ENCODE measurements around the gene OSBPL6.

OSBPL6 gene

DNA sequence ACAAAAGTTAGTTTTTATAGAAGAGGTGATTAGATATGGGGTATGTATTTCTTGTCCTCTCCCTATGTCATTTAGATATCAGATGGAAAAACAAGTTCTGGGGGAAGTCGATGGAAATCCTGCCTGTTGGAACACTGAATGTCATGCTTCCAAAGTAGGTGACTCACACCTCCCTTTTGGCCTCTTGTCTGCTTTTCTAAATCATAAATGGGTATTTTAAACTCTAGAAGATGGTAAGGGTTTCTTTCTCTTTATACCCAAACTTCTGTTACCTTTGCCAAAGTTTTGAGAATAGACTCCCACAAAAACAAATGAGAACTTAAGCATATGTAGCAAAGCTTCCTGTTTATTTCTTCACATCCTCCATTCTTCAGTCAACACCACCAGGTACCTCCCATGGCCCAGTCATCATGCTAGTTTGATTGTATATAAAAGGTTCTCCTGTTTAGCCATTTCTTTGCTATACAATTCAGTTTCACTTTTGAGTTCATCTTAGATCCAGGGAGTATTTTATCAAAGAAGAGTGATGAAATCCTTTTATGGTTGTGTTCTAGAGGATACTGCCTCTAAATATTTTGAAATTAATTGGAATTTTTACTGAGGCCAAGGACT is 192.8 kb downstream of the OSBPL6 start:
- no peak overlapping the region for H3K4me3 ChIP-seq (ENCODE audit: low read depth, low read length)
- TF ChIP-seq, protein P1, sequence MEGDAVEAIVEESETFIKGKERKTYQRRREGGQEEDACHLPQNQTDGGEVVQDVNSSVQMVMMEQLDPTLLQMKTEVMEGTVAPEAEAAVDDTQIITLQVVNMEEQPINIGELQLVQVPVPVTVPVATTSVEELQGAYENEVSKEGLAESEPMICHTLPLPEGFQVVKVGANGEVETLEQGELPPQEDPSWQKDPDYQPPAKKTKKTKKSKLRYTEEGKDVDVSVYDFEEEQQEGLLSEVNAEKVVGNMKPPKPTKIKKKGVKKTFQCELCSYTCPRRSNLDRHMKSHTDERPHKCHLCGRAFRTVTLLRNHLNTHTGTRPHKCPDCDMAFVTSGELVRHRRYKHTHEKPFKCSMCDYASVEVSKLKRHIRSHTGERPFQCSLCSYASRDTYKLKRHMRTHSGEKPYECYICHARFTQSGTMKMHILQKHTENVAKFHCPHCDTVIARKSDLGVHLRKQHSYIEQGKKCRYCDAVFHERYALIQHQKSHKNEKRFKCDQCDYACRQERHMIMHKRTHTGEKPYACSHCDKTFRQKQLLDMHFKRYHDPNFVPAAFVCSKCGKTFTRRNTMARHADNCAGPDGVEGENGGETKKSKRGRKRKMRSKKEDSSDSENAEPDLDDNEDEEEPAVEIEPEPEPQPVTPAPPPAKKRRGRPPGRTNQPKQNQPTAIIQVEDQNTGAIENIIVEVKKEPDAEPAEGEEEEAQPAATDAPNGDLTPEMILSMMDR (IDR thresholded peaks at IDR 0.05; ENCODE audit: low read depth, low read length), result no peak

DNA sequence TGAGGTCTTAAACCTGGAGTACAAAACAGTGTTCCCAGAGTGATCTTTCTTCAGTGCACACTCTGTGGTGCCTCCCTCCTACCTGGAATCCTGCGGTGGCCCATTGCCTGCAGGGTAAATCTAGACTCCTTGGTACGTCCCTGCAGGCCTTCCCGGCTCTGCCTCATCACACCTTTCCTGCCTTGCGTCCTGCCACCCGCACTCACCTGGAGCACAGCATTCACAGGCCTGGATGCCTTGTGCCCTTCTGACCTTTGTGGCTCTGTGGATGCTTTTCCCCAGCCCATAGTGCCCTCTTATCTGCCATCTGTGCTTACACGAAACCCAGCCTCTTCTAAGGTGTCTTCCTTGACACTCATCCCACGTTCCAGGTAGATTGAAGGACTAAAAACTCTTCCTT is 194.0 kb downstream of the OSBPL6 start:
- no peak overlapping the region for H3K4me3 ChIP-seq (ENCODE audit: low read depth, low read length)
- TF ChIP-seq, protein P1 (IDR thresholded peaks at IDR 0.05; ENCODE audit: low read depth, low read length), result no peak

DNA sequence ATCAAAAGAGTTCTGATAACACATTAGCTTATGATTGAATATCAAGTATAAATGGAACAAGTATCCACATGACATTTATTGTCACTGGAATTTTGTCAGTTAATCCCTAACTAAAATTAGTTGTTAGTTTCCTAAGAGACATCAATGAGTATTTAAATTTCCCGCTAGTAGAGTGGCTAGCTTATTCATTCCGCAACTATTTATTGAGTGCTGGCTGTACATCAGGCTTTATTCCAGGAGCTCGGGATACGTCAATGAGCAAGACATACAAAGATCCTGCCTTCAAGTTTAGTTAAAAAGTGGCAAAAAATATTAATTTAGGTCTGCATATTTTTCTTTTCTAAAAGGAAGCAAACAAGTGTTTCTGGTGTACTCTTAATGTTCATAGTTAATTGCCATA is 197.4 kb downstream of the OSBPL6 start:
- TF ChIP-seq, protein P1 (IDR thresholded peaks at IDR 0.05; ENCODE audit: low read depth, low read length), result no peak
- H3K4me3 ChIP-seq (ENCODE audit: low read depth, low read length), result no peak overlapping the region

DNA sequence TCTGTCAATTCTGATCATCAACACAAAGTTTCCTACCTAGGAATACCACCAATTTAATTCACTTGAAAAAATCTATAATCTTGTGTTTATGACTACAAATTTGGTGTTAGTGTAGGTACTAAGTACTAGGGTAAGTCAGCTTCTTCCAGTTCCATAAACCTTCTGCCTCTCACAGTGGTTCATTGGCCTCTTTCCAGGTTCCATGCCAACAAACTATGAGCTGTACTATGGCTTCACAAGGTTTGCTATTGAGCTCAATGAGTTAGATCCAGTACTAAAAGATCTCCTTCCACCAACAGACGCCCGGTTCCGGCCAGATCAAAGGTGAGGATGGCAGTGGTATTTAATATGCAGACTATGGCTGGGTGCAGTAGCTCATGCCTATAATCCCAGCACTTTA is 197.9 kb downstream of the OSBPL6 start:
- H3K4me3 ChIP-seq (ENCODE audit: low read depth, low read length), result no peak overlapping the region
- TF ChIP-seq, protein P1 (IDR thresholded peaks at IDR 0.05; ENCODE audit: low read depth, low read length), result no peak

DNA sequence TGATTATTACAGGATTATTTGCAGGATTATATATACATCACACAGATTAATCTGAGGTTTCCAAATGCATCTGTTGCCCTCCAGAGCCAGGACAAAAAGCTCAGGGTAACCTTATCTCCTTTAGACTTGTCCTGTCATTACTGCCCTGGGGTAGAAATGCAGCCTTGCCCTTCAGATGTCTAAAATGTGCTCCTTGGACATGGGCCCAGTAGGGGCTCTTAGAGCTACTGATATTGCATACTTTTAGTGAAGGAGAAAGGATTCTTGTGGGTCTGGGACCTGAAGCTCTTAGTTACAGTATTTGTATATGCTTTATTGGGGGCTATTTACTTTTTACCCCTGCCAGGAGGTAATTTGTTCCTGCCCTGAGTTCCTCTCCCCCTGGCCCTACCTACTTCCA is 200.5 kb downstream of the OSBPL6 start:
- TF ChIP-seq, protein P1 (IDR thresholded peaks at IDR 0.05; ENCODE audit: low read depth, low read length), result no peak
- no peak overlapping the region for H3K4me3 ChIP-seq (ENCODE audit: low read depth, low read length)

DNA sequence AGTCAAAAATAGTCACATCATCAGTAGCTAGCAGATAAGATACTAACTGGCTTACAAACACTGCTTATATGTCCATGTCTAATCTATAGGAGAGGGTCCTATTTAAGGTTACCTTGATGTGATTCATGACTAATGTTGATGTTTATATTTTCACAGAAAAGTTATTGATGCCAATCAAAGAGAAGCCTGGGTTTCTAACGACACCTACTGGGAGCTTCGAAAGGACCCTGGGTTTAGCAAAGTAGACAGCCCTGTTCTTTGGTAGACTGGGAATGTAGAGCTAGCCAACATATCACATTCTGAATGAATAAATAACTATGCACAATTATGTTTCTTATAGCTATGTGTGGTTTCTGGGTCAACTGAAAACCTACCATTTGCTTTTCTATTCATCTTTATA is 201.0 kb downstream of the OSBPL6 start:
- TF ChIP-seq, protein P1 (IDR thresholded peaks at IDR 0.05; ENCODE audit: low read depth, low read length), result no peak

DNA sequence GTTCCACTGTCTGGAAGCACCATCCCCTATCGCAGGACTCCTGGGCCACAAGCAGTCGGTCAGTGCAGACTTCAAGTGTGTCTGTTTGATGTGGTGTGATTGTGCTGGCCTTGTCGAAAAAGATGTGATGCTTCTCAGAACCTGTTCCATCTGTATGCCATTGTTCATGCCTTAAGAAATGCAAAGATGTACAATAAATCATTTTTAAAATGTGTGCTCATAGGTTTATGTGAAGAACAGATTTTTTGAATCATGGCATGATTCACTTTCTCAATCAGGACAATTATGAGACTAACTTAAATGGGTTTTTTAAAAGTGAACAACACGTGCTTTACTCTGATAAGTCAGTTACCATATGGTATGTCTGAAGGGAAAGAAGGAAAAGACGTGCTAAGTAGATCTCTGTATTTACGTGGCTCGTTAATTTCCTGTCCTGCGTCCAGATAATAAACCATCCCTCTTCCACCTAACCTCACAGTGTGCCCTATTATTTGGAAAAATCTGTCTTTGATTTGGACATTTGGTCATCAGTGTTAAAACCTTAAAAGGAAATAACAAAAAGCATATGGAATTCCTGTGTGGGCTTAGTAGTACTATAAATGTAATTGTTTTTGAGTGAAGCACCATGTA is 201.7 kb downstream of the OSBPL6 start:
- TF ChIP-seq, protein P1 (IDR thresholded peaks at IDR 0.05; ENCODE audit: low read depth, low read length), result no peak

More for the DNA sequence above, 201.0 kb downstream of the OSBPL6 start:
- no peak overlapping the region for H3K4me3 ChIP-seq (ENCODE audit: low read depth, low read length)

More for the DNA sequence above, 201.7 kb downstream of the OSBPL6 start:
- H3K4me3 ChIP-seq (ENCODE audit: low read depth, low read length), result no peak overlapping the region
